Type B pancreatic cell (in vitro differentiated cells): ENCODE measurements around the gene CS. TPM values are rescaled to one million over a fixed set of nuclear protein-coding genes. Genes with fewer than 3 reads are reported as not detected.

Experiments
- DNase-seq: peaks from one replicate; pipeline ENCODE4 v3.0.0; 2021; ENCODE audit warnings: mixed read lengths; ENCODE audit not compliant: unreplicated experiment; ENCODE audit errors: extremely low spot score
- H3K27ac Mint-ChIP-seq: 2 replicates; pipeline ENCODE4 v1.8.0; 2021; ENCODE audit warnings: mild to moderate bottlenecking, mixed read lengths
- H3K27me3 Mint-ChIP-seq: 2 replicates; pipeline ENCODE4 v1.8.0; 2021; ENCODE audit warnings: mixed read lengths
- H3K36me3 Mint-ChIP-seq: 2 replicates; pipeline ENCODE4 v1.8.0; 2021; ENCODE audit warnings: mixed read lengths
- H3K4me1 Mint-ChIP-seq: one replicate; pipeline ENCODE4 v1.8.0; 2021; ENCODE audit warnings: mixed read lengths; ENCODE audit not compliant: unreplicated experiment
- H3K4me3 Mint-ChIP-seq: 2 replicates; pipeline ENCODE4 v1.8.0; 2021; ENCODE audit warnings: mild to moderate bottlenecking, mixed read lengths
- H3K9me3 Mint-ChIP-seq: 2 replicates; pipeline ENCODE4 v1.8.0; 2021; ENCODE audit warnings: mixed read lengths
- total RNA-seq: library from RNA; stranded (reverse); gene quantifications from 2 replicates; pipeline ENCODE4 v1.2.1, GENCODE V29; 2021; ENCODE audit warnings: low replicate concordance
- TF ChIP-seq, protein P1 (sequence below): fragments of 200-600 bp; sonication (generic); conservative IDR thresholded peaks from 2 replicates; pipeline ENCODE4 v1.5.0; 2021; ENCODE audit warnings: antibody characterized with exemption, mild to moderate bottlenecking

CS gene
- total RNA-seq, 1 donor from 2014 or later, result 278 TPM

DNA sequence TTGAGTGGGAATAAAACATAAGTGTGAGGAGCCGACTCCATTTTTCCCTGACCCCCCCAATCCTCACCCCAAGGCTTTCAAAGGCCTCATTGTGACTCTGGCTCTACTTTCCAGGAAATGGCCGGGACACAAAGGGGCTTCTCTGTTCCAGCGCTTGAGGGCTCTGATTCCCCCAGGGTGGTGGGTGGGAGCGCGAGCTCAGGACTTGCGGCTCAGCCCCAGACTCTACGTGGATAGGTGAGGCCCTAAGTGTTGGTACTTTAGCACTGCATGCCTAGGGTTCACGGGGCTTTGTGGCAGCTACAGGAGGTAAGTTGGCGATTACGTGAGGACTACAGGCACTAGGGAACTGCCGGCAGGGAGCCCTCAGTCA is 15.1 kb upstream of the CS start:
- Mint-ChIP-seq H3K36me3 (peaks cover 5% of the 10 kb centered on the region), H3K4me1 (peaks cover 5% of the 10 kb centered on the region), H3K27ac (peak overlapping the region; percentile 99), H3K27me3 (no peaks in the 10 kb centered on the region), H3K9me3 (no peaks in the 10 kb centered on the region), H3K4me3 (peak overlapping the region; percentile 99)
- TF ChIP-seq, protein P1, sequence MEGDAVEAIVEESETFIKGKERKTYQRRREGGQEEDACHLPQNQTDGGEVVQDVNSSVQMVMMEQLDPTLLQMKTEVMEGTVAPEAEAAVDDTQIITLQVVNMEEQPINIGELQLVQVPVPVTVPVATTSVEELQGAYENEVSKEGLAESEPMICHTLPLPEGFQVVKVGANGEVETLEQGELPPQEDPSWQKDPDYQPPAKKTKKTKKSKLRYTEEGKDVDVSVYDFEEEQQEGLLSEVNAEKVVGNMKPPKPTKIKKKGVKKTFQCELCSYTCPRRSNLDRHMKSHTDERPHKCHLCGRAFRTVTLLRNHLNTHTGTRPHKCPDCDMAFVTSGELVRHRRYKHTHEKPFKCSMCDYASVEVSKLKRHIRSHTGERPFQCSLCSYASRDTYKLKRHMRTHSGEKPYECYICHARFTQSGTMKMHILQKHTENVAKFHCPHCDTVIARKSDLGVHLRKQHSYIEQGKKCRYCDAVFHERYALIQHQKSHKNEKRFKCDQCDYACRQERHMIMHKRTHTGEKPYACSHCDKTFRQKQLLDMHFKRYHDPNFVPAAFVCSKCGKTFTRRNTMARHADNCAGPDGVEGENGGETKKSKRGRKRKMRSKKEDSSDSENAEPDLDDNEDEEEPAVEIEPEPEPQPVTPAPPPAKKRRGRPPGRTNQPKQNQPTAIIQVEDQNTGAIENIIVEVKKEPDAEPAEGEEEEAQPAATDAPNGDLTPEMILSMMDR, result no peak
- no peak for DNase-seq

DNA sequence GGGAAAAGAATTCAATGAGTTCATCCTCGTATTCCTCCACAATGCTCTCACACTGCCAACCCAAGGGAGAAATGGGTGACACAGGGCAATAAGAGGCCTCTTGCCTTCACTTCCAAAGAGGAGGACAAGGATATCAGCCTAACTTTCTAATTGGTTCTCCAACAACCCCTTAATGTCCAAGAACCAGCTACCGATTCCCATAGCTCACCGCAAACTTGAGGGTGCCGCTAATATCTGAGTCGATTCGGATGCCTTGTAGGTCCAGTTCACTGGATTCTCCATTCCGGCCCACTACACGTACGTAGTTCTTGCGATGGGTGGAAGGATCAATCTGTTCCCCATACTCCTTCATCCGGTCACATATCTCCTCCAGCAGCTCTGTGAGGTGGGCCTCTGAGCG is 10.9 kb upstream of the CS start:
- Mint-ChIP-seq H3K4me3 (no peak overlapping the region), H3K27me3 (no peaks in the 10 kb centered on the region), H3K36me3 (peaks cover 16% of the 10 kb centered on the region), H3K9me3 (no peaks in the 10 kb centered on the region), H3K4me1 (peaks cover 5% of the 10 kb centered on the region), H3K27ac (no peak overlapping the region)
- no peak for DNase-seq
- TF ChIP-seq, protein P1, result no peak

DNA sequence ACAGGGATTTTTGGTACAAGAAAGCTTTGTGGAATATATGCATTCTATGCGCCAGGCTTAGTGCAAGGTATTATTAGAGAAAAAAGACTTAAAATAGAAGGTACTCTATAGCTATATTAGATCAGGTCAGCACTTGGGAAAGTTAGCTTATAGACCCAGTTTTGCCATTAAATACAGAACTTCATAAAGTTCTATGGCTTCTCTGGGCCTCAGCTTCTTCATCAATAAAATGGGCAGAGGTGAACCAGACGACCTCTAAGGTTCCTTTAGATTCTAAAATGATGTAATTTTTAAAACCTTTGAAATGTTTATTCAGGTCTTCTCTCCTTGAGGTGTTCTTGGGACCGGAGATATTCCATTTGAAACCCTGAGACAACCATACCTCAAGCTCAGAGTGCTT is 8.6 kb upstream of the CS start:
- peaks cover 15% of the 10 kb centered on the region for H3K36me3 Mint-ChIP-seq
- DNase-seq, result no peak

DNA sequence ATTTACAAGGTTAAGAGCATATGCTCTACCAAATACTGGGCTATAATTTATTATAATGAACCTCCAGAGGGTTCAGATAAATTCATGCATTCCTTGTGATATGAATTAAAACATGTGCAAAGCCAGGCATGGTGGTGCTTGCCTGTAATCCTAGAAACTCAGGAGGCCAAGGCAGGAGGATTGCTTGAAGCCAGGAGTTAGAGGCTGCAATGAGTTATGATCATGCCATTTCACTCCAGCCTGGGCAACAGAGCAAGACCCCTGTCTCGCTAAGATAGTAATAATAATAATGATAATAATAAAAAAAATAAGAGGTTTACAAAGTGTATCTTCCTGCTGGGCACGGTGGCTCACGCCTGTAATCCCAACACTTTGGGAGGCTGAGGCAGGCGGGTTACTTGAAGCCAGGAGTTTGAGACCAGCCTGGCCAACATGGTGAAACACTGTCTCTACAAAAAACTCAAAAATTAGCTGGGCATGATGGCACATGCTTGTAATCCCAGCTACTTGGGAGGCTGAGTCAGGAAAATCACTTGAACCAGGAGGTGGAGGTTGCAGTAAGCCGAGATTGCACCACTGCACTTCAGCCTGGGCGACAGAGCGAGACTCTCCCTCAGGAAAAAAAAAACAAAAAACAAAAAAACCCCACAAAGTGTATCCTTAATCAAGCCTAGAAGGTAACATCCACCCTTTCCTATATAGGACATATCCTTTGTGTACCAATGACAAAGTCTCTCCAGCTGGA is 7.3 kb upstream of the CS start:
- DNase-seq, result no peak
- TF ChIP-seq, protein P1, result no peak
- Mint-ChIP-seq H3K9me3 (no peaks in the 10 kb centered on the region), H3K27me3 (no peaks in the 10 kb centered on the region), H3K4me1 (peaks cover under 1% of the 10 kb centered on the region), H3K36me3 (peaks cover 16% of the 10 kb centered on the region), H3K27ac (no peak overlapping the region), H3K4me3 (no peak overlapping the region)

More for the DNA sequence above, 8.6 kb upstream of the CS start:
- Mint-ChIP-seq H3K27ac (no peak overlapping the region), H3K9me3 (no peaks in the 10 kb centered on the region), H3K4me1 (no peaks in the 10 kb centered on the region), H3K27me3 (no peaks in the 10 kb centered on the region), H3K4me3 (no peak overlapping the region)
- TF ChIP-seq, protein P1, result no peak

DNA sequence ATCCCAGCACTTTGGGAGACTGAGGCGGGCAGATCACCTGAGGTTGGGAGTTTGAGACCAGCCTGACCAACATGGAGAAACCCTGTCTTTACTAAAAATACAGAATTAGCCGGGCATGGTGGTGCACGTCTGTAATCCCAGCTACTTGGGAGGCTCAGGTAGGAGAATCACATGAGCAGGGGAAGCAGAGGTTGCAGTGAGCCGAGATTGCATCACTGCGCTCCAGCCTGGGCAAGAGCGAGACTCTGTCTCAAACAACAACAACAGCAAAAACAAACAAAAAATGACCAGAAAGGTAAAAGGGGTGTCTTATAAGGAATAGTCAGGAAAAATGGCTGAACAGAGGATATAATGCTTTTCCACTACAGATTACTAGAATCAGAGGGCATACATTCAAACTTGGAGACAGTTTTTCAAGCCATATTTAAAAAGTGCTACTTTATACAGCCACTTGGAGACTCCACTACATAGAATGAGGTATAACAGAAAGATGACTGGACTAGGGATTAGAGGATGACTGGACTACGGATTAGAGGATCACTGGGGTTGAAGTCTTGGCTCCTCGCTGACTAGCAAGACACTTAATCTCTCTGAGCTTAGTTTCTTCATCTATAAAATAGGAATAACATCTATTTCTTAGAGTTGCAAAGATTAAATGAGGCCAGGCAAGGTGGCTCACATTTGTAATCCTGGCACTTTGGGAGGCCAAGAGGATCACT is 4.9 kb upstream of the CS start:
- H3K36me3 Mint-ChIP-seq, result peaks cover 18% of the 10 kb centered on the region
- no peak overlapping the region for H3K27ac Mint-ChIP-seq
- peaks cover 17% of the 10 kb centered on the region for H3K4me1 Mint-ChIP-seq

More for the DNA sequence above, 4.9 kb upstream of the CS start:
- Mint-ChIP-seq H3K4me3 (no peak overlapping the region), H3K27me3 (no peaks in the 10 kb centered on the region), H3K9me3 (no peaks in the 10 kb centered on the region)
- TF ChIP-seq, protein P1, result no peak
- no peak for DNase-seq
